ENCODE data around the gene VIPR1.

- TF ChIP-seq CTCF (IDR thresholded peaks at IDR 0.05) (no peak), POLR2A (IDR thresholded peaks at IDR 0.05) (no peak)
Measured at GRCh38 chr3:42575137-42575741, 72.8 kb downstream of the VIPR1 start.

Data from thyroid gland (tissue), 4 donors.